Activated T-cell treated with anti-CD3 and anti-CD28 coated beads, Interleukin-2, amount 50 U/mL, for 4 hours (primary cell): ENCODE results near the gene PLCL2. TPM values are rescaled to one million over a fixed set of nuclear protein-coding genes. Genes with fewer than 3 reads are reported as not detected.

Experiments
- ATAC-seq, 2 donors: fragments of 200-7000 bp; cut with Tn5 transposase; one replicate each; pipeline ENCODE4 v1.10.0; 2021
- DNase-seq: peaks from one replicate; pipeline ENCODE4 v3.0.0-alpha.2; 2020
- H3K27me3 Mint-ChIP-seq: one replicate; pipeline ENCODE4 v1.8.0; 2021; ENCODE audit warnings: low read depth, mixed read lengths
- H3K36me3 Mint-ChIP-seq: one replicate; pipeline ENCODE4 v1.8.0; 2022; ENCODE audit warnings: mixed read lengths; ENCODE audit not compliant: insufficient read depth
- H3K4me1 Mint-ChIP-seq: one replicate; pipeline ENCODE4 v1.8.0; 2021; ENCODE audit warnings: low read depth, mixed read lengths
- H3K4me3 Mint-ChIP-seq: one replicate; pipeline ENCODE4 v1.8.0; 2021; ENCODE audit warnings: mild to moderate bottlenecking, moderate library complexity, mixed read lengths
- H3K9me3 Mint-ChIP-seq: one replicate; pipeline ENCODE4 v1.8.0; 2021; ENCODE audit warnings: mixed read lengths
- total RNA-seq, 3 donors: library from RNA; stranded (reverse); gene quantifications; one replicate each; pipeline ENCODE4 v1.2.1, GENCODE V29; 2021

PLCL2 gene
- total RNA-seq, 3 donors from 2014 or later, result 12.6 to 14.2 (median 12.7) TPM

DNA sequence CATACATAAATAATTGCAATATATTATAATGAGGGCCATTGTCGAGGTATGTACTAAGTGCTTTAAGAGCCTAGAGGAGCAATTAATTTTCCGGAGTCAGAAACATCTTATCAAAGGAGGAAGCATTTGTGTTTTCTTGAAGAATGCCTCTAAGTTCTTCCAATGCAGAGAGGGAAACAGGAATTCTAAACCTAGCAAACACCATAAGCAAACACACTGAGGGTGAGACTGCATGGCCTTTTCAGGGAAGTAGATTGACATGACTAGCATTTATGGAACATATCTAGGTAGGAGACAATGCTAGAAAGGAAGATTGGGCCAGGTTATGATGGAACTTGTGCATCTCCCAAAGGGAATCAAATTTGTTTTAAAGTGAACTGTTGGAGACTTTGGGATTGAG lies 7.2 kb upstream of the PLCL2 start:
- Mint-ChIP-seq H3K4me1 (no peaks in the 10 kb centered on the region), H3K36me3 (no peaks in the 10 kb centered on the region), H3K9me3 (no peaks in the 10 kb centered on the region), H3K27me3 (no peaks in the 10 kb centered on the region), H3K4me3 (no peak overlapping the region)
- ATAC-seq (no peak), DNase-seq (no peak)

DNA sequence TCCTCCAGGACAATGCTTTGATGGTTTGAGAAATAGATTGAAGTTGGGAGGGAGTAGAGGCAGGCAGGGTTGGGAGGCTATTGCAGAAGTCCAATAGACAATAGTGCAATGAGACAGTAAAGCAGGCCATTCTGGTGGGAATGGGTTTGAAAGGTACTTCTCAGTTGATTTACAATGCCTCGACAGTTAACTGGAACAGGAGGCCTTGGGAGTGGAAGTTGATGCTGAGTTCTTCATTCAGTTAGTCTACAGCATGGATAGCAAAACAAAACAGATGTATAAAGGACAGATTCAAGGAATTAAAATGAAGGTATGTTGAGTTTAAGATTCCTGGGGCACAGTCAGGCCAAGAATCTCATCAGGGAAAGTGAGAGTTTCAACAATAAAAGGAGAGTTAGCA lies 6.8 kb upstream of the PLCL2 start:
- no peak overlapping the region for H3K4me3 Mint-ChIP-seq
- no peaks in the 10 kb centered on the region for H3K36me3 Mint-ChIP-seq
- ATAC-seq (no peak), DNase-seq (no peak)
- no peaks in the 10 kb centered on the region for H3K9me3 Mint-ChIP-seq
- H3K27me3 Mint-ChIP-seq, result no peaks in the 10 kb centered on the region
- H3K4me1 Mint-ChIP-seq, result no peaks in the 10 kb centered on the region

DNA sequence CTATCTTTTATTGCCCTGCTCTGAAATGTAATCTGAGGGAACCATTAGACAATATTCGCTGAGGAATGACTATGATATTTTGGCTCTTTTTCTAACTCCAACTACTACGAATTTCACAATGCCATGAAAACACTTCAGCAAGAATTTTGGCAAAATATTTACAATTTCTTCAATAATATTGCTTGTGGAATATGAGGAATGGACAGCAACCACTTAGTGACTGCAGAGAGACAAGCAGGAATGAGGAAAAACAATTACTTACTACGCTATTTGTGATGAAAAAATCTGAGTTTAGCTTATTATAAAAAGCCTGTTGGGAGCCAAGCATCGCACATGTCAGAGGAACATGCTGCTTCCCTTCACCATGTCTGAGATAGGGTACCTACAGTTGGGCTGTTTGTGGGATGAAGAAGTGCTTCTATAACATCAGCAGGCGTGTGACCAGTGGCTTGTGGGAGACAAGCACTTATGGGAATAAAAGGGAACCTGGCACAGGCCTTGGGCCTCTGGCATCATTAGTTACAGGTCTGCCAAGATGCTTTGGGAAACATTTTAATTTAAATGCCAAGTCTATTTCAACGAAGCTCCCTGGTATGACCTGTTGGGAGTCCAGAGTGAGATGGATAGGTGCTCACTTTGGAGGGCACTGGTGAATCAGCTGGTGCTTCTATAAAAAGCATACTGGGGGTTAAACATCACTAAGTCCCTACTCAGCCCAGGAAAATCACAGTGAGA lies 2.7 kb upstream of the PLCL2 start:
- no peak for ATAC-seq
- peaks cover 12% of the 10 kb centered on the region for H3K4me1 Mint-ChIP-seq
- H3K27me3 Mint-ChIP-seq, result no peaks in the 10 kb centered on the region
- peak overlapping the region; percentile 96 for H3K4me3 Mint-ChIP-seq
- no peaks in the 10 kb centered on the region for H3K9me3 Mint-ChIP-seq
- no peaks in the 10 kb centered on the region for H3K36me3 Mint-ChIP-seq
- no peak for DNase-seq

- no peak for ATAC-seq
- H3K27me3 Mint-ChIP-seq, result no peaks in the 10 kb centered on the region
- H3K9me3 Mint-ChIP-seq, result no peaks in the 10 kb centered on the region
- no peaks in the 10 kb centered on the region for H3K36me3 Mint-ChIP-seq
- H3K4me3 Mint-ChIP-seq, result peak overlapping the region; percentile 96
- H3K4me1 Mint-ChIP-seq, result peaks cover 23% of the 10 kb centered on the region
- no peak for DNase-seq
Measured at GRCh38 chr3:16883057-16883722, 1.6 kb upstream of the PLCL2 start.

DNA sequence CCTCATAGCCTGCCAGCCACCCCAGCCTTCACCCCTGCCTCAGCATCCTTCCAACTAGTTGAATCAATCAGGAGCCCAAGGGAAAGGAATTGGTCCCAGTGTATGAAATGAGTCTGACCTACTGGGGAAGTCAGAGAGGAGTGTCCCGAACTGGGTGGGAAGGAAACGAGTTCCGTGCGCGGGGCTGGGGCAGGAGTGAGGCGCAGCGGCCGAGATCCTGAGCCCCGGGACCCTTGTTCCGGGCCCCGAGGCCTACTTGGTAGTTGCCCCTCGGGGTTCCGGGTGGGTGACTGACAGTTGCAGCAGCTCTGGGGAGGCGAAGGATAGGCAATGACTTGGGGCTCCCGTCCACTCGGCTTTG lies 1.1 kb upstream of the PLCL2 start:
- H3K9me3 Mint-ChIP-seq, result no peaks in the 10 kb centered on the region
- DNase-seq, result no peak
- no peak for ATAC-seq
- peaks cover 26% of the 10 kb centered on the region for H3K4me1 Mint-ChIP-seq
- H3K27me3 Mint-ChIP-seq, result no peaks in the 10 kb centered on the region
- peak overlapping the region; percentile 96 for H3K4me3 Mint-ChIP-seq
- H3K36me3 Mint-ChIP-seq, result no peaks in the 10 kb centered on the region

DNA sequence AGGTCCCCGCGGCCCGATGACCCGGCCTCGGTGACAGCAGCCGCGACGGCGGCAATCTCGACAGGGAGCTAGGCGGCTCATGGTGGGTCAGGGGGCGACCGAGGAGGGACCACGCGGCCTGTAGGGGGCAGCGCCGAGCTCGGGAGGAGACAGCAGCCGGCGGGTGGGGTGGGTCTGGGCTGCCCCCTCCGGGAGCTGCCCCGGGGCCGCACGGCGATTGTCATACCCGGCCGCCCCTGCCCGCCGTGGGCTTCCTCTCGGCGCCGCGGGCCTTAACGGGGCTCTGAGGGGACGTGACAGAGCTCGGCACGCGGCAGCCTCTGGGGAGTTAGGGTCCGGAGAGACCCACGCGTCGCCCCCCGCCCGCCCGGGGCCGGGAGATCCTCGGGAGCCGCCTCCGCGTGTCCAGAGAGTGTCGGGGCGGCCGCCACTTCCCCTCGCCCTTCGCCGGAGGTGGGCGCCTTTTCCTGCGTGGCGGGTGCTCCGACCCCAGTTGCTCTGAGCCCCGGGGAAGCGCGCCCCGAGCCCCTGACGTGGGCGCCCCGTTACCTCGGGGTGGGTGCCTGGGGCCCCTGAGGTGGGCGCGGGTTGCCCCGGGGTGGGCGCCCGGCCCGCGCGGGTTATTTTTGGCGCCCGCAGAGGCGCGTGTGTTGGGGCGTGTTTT lies 539 bp upstream of the PLCL2 start:
- Mint-ChIP-seq H3K36me3 (no peaks in the 10 kb centered on the region), H3K4me3 (peak overlapping the region; percentile 96), H3K9me3 (no peaks in the 10 kb centered on the region), H3K4me1 (peaks cover 31% of the 10 kb centered on the region), H3K27me3 (no peaks in the 10 kb centered on the region)
- peak; percentile 75 for DNase-seq
- peak; percentile 55 to 56 for ATAC-seq

GRCh38 chr3:16885593-16886302 lies 993 bp downstream of the PLCL2 start:
- peaks cover 47% of the 10 kb centered on the region for H3K4me1 Mint-ChIP-seq
- no peak for DNase-seq

GRCh38 chr3:16886303-16886683 lies 1.5 kb downstream of the PLCL2 start:
- Mint-ChIP-seq H3K27me3 (no peaks in the 10 kb centered on the region), H3K9me3 (no peaks in the 10 kb centered on the region), H3K4me3 (peak overlapping the region; percentile 94), H3K4me1 (peaks cover 52% of the 10 kb centered on the region), H3K36me3 (no peaks in the 10 kb centered on the region)
- ATAC-seq (no peak), DNase-seq (no peak)

More at GRCh38 chr3:16885593-16886302, 993 bp downstream of the PLCL2 start:
- peak in 1 of 2 donors; percentile 29 for ATAC-seq
- Mint-ChIP-seq H3K36me3 (no peaks in the 10 kb centered on the region), H3K9me3 (no peaks in the 10 kb centered on the region), H3K27me3 (no peaks in the 10 kb centered on the region), H3K4me3 (peak overlapping the region; percentile 94)

GRCh38 chr3:16887130-16887529 lies 2.4 kb downstream of the PLCL2 start:
- Mint-ChIP-seq H3K27me3 (no peaks in the 10 kb centered on the region), H3K4me1 (peaks cover 61% of the 10 kb centered on the region), H3K4me3 (peak overlapping the region; percentile 94), H3K9me3 (no peaks in the 10 kb centered on the region), H3K36me3 (no peaks in the 10 kb centered on the region)
- ATAC-seq (no peak), DNase-seq (no peak)

DNA sequence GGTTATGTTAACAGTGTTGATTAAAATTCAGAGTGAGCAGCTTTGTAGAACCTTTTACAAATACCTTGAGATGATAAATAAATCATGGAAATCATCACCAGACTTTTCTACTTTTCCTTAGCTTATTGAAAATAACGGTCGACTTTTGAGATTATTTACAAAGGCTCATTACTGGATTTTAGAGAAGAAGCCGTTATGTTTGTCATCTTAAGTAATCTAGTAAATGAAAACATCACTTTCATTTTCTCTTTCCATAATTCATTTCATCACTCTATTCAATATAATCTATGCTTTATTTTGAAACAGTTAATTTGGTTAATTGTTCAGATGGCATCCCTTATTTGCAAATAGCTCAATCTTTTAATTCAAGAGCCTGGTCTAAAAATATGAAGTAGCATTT lies 3.6 kb downstream of the PLCL2 start:
- no peak for ATAC-seq
- peak overlapping the region; percentile 94 for H3K4me3 Mint-ChIP-seq
- H3K9me3 Mint-ChIP-seq, result no peaks in the 10 kb centered on the region
- peaks cover 73% of the 10 kb centered on the region for H3K4me1 Mint-ChIP-seq
- peaks cover 3% of the 10 kb centered on the region for H3K36me3 Mint-ChIP-seq
- no peaks in the 10 kb centered on the region for H3K27me3 Mint-ChIP-seq
- no peak for DNase-seq

- DNase-seq, result no peak
- Mint-ChIP-seq H3K9me3 (no peaks in the 10 kb centered on the region), H3K4me1 (peaks cover 76% of the 10 kb centered on the region), H3K4me3 (peak overlapping the region; percentile 94), H3K27me3 (no peaks in the 10 kb centered on the region), H3K36me3 (peaks cover 3% of the 10 kb centered on the region)
- peak in 1 of 2 donors; percentile 28 for ATAC-seq
Measured at GRCh38 chr3:16888785-16889607, 4.2 kb downstream of the PLCL2 start.

DNA sequence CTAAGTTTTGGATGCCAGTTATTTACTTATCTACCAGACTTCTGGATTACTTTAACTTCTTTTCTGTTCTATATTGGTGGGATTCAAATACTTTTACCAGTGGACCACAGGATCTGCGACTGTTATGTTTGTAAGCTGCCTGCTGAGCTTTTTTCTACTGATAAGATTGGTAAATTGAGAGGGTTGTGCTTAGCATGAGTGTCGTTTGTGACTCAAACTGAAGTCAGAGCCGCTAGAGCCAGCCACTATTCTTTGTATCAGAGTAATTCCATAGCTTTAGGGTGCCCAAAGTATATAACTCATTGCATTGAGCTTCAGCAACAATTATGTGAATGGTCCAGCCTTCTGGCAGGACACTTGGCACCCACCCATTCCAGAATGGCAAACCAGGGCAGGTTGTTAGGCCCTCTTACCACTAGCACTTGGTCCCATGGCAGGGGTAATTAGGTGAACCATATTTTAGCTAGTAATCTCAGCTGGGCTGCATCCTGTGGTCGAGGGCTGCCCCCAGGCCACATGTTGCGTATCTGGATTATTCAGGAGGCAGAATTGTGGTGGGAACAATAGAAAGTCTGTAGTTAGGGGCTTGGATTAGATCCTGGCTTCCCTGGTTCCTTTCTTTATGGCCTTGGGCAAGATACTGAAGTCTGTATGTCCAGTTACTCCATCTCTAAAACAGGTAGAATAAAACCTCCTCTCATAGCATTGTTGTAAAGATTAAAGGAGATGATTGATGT lies 6.0 kb downstream of the PLCL2 start:
- peak overlapping the region; percentile 5 for H3K4me3 Mint-ChIP-seq
- H3K9me3 Mint-ChIP-seq, result no peaks in the 10 kb centered on the region
- H3K27me3 Mint-ChIP-seq, result no peaks in the 10 kb centered on the region

DNA sequence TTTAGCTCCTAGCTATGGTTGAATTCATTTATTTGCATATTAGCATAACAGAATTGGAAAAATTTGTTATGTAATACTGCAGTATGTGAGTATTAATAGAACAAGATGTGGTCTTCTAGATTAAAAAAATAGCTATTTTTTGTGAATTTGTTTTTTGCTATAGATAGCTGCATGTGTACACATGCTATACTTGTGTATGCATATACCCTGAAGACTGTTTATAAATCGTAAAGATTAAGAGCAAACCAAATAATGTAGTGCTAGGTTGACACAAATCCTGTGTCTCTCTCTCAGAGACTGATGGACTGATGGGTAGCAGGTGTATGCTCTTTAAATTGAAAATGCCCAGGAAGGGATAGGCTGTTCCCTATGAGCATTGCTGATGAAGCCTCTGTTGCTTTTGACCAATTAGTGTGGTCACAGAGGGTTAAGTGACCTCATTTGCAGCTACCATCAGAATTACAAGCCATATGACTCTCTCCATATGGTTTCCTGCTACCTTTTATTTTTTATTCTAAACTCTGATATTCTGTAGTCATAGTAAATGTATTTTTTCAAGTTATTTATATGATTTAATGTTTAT lies 9.0 kb downstream of the PLCL2 start:
- Mint-ChIP-seq H3K4me3 (no peak overlapping the region), H3K9me3 (no peaks in the 10 kb centered on the region)
- ATAC-seq, result no peak

More for the DNA sequence above, 6.0 kb downstream of the PLCL2 start:
- Mint-ChIP-seq H3K4me1 (peaks cover 86% of the 10 kb centered on the region), H3K36me3 (peaks cover 3% of the 10 kb centered on the region)
- ATAC-seq, result no peak
- DNase-seq, result no peak

More for the DNA sequence above, 9.0 kb downstream of the PLCL2 start:
- Mint-ChIP-seq H3K27me3 (no peaks in the 10 kb centered on the region), H3K4me1 (peaks cover 91% of the 10 kb centered on the region), H3K36me3 (peaks cover 5% of the 10 kb centered on the region)
- DNase-seq, result no peak
